ENCODE results near the gene TAS2R50.

GRCh38 chr12:10968765-10969456, 17.8 kb downstream of the TAS2R50 start:
- TF ChIP-seq ELK1 (IDR thresholded peaks at IDR 0.05; ENCODE audit: low read depth, low read length), result no peak
- TF ChIP-seq POLR2AphosphoS2 (IDR thresholded peaks at IDR 0.05; ENCODE audit: low read depth, low read length), result no peak
- TF ChIP-seq POLR2A (IDR thresholded peaks at IDR 0.05; ENCODE audit: low read depth, low read length), result no peak
- TF ChIP-seq BMI1 (IDR thresholded peaks at IDR 0.05; ENCODE audit: borderline replicate concordance), result no peak

All from GM12878 (cell line).